Skeletal muscle satellite cell (primary cell): ENCODE measurements around the gene LGR6.

Source experiments
- H3K27me3 ChIP-seq: 2 replicates; pipeline ENCODE4 v1.7.0; 2013; ENCODE audit warnings: low read length; ENCODE audit not compliant: control insufficient read depth, insufficient read depth
- H3K36me3 ChIP-seq: 2 replicates; pipeline ENCODE4 v1.7.0; 2013; ENCODE audit warnings: mild to moderate bottlenecking, control low read depth, low read length; ENCODE audit not compliant: insufficient read depth
- H3K4me1 ChIP-seq: 2 replicates; pipeline ENCODE4 v1.7.0; 2013; ENCODE audit warnings: low read length; ENCODE audit not compliant: control insufficient read depth, insufficient read depth
- H3K4me2 ChIP-seq: 2 replicates; pipeline ENCODE4 v1.7.0; 2013; ENCODE audit warnings: mild to moderate bottlenecking, low read length
- H3K4me3 ChIP-seq: 2 replicates; pipeline ENCODE4 v1.7.0; 2013; ENCODE audit warnings: low read length
- H3K9ac ChIP-seq: 2 replicates; pipeline ENCODE4 v1.7.0; 2013; ENCODE audit warnings: mild to moderate bottlenecking, low read depth, low read length, moderate library complexity
- H3K9me3 ChIP-seq: replicated peaks from 2 replicates; pipeline ENCODE4 v1.7.0; 2013; ENCODE audit warnings: mild to moderate bottlenecking, control low read depth, low read length

The LGR6 gene

GRCh38 chr1:202221911-202222909, 28.6 kb downstream of the LGR6 start:
- Histone ChIP-seq H3K4me1 (no peaks in the 10 kb centered on the region), H3K4me3 (no peak overlapping the region), H3K36me3 (no peaks in the 10 kb centered on the region), H3K4me2 (no peak overlapping the region), H3K9ac (no peak overlapping the region), H3K27me3 (peaks cover 81% of the 10 kb centered on the region), H3K9me3 (no peaks in the 10 kb centered on the region)

DNA sequence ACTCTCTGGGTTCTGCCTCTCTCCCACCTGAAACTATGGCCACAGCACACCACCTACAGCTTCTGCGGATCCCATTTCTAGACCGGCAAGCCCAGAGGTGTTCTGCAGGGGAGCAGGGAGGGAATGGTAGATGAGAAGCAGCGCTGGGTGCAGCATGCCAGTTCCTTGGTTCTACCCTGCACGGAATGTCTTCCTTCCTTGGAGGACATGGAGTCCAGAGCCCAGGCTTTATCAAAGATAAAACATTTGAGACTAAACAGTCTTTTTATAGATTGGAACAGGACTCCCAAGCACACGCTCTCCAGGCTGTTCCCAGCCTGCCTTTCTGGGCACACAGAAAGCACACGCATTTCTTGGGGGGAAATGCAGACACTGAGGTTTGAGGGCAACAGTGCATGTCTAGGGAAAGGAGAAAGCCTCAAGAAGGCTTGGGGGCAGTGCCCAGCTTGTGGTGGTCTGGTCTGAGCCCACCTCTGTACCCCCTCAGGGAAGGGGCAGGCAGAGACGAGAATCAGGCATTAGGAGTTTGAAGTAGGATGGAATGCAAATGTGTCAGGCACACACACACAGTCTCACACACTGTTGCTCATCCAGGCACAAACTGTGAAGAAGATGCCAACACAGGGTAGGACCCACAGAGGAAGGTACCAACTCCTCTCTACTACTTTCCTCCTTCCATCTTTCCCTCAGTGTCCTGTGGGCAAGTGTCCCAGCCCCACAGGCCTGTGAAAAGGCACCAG, 29.7 kb downstream of the LGR6 start:
- Histone ChIP-seq H3K9me3 (no peaks in the 10 kb centered on the region), H3K4me2 (no peak overlapping the region), H3K4me1 (no peaks in the 10 kb centered on the region), H3K36me3 (no peaks in the 10 kb centered on the region), H3K4me3 (no peak overlapping the region), H3K9ac (no peak overlapping the region), H3K27me3 (peaks cover 82% of the 10 kb centered on the region)

GRCh38 chr1:202224453-202224852, 30.9 kb downstream of the LGR6 start:
- Histone ChIP-seq H3K4me2 (no peak overlapping the region), H3K9ac (no peak overlapping the region), H3K27me3 (peaks cover 81% of the 10 kb centered on the region), H3K4me1 (no peaks in the 10 kb centered on the region), H3K9me3 (no peaks in the 10 kb centered on the region), H3K4me3 (no peak overlapping the region), H3K36me3 (no peaks in the 10 kb centered on the region)

- Histone ChIP-seq H3K9me3 (no peaks in the 10 kb centered on the region), H3K36me3 (no peaks in the 10 kb centered on the region), H3K4me1 (no peaks in the 10 kb centered on the region), H3K4me3 (no peak overlapping the region), H3K9ac (no peak overlapping the region), H3K4me2 (no peak overlapping the region), H3K27me3 (peaks cover 82% of the 10 kb centered on the region)
Observed at GRCh38 chr1:202225131-202225530, 31.5 kb downstream of the LGR6 start.

DNA sequence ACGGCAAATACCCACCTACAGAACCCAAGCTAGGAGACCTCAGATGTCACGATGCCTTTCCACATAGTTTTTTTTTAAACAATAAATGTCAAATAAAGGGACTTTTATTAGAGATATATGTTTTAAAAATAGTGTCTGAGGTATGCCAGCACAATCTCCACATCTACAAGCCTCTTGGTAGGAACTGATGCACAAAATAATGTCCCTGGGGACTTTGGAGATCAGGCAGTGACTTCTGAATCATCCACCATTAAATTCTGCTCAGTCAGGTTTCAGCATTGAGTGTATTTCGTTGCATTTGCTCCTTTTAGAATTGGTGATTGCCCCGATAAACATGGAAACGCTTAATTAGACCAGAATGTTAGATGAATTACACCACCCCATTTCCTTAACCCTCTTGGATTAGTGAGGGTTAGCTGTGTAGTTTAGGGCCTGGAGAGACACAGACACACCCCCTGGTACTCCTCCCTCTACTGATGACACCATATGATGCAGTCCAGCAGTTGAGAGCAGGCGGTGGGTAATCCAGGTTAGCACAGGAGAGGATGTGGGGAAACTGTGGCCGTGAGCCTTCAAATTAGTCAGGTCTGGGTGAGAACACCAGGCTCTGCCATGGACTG, 33.6 kb downstream of the LGR6 start:
- Histone ChIP-seq H3K27me3 (peaks cover 70% of the 10 kb centered on the region), H3K36me3 (no peaks in the 10 kb centered on the region), H3K9ac (no peak overlapping the region), H3K9me3 (no peaks in the 10 kb centered on the region), H3K4me1 (no peaks in the 10 kb centered on the region), H3K4me2 (no peak overlapping the region), H3K4me3 (no peak overlapping the region)

DNA sequence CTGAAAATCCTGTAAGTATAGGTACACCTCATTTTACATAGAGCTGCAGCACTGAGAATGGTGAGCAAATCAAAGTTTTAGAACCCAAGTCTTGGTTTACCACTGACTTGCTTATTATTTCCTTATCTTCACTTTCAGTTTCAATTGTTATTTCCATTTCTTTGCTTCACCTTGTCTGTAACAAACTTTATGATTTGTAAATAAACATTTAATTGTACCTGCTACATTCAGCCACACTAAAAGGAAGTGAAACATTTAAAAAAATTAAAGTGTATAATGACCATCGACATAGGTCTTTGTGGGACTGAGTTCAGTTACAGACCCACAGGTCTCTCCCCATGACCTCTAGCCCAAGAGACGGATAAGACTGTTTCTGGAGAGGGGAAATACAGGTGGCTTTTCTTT, 34.4 kb downstream of the LGR6 start:
- no peak overlapping the region for H3K4me2 ChIP-seq
- peaks cover 69% of the 10 kb centered on the region for H3K27me3 ChIP-seq
- H3K4me3 ChIP-seq = no peak overlapping the region
- H3K36me3 ChIP-seq = no peaks in the 10 kb centered on the region
- no peaks in the 10 kb centered on the region for H3K9me3 ChIP-seq
- H3K9ac ChIP-seq = no peak overlapping the region
- H3K4me1 ChIP-seq = no peaks in the 10 kb centered on the region

GRCh38 chr1:202228484-202229122, 35.0 kb downstream of the LGR6 start:
- Histone ChIP-seq H3K9ac (no peak overlapping the region), H3K36me3 (no peaks in the 10 kb centered on the region), H3K9me3 (no peaks in the 10 kb centered on the region), H3K4me1 (no peaks in the 10 kb centered on the region), H3K4me3 (no peak overlapping the region), H3K4me2 (no peak overlapping the region), H3K27me3 (peaks cover 63% of the 10 kb centered on the region)

GRCh38 chr1:202229376-202229775, 35.8 kb downstream of the LGR6 start:
- Histone ChIP-seq H3K4me1 (no peaks in the 10 kb centered on the region), H3K9ac (no peak overlapping the region), H3K9me3 (no peaks in the 10 kb centered on the region), H3K27me3 (peaks cover 57% of the 10 kb centered on the region), H3K4me2 (no peak overlapping the region), H3K36me3 (no peaks in the 10 kb centered on the region), H3K4me3 (no peak overlapping the region)

GRCh38 chr1:202230061-202230938, 36.7 kb downstream of the LGR6 start:
- no peak overlapping the region for H3K4me3 ChIP-seq
- H3K4me2 ChIP-seq = no peak overlapping the region
- no peaks in the 10 kb centered on the region for H3K36me3 ChIP-seq
- peaks cover 3% of the 10 kb centered on the region for H3K4me1 ChIP-seq
- H3K9ac ChIP-seq = no peak overlapping the region
- H3K9me3 ChIP-seq = no peaks in the 10 kb centered on the region
- H3K27me3 ChIP-seq = peaks cover 50% of the 10 kb centered on the region

GRCh38 chr1:202230939-202231645, 37.5 kb downstream of the LGR6 start:
- Histone ChIP-seq H3K9ac (no peak overlapping the region), H3K4me2 (no peak overlapping the region), H3K9me3 (no peaks in the 10 kb centered on the region), H3K4me1 (peaks cover 11% of the 10 kb centered on the region), H3K4me3 (no peak overlapping the region), H3K27me3 (peaks cover 43% of the 10 kb centered on the region), H3K36me3 (no peaks in the 10 kb centered on the region)
